HG02763 (cell line): ENCODE data around the gene TRIM7.

Experiments
- ATAC-seq: cut with Tn5 transposase; IDR thresholded peaks from one replicate; pipeline ENCODE4 v1.9.1; 2021; ENCODE audit warnings: mild to moderate bottlenecking, moderate library complexity; ENCODE audit not compliant: unreplicated experiment

TRIM7 gene

GRCh38 chr5:181233088-181233800 lies 28.2 kb upstream of the TRIM7 start:
- ATAC-seq = no peak

GRCh38 chr5:181232593-181232992 lies 27.6 kb upstream of the TRIM7 start:
- ATAC-seq = no peak

- ATAC-seq = no peak
Measured at GRCh38 chr5:181231432-181231831, 26.4 kb upstream of the TRIM7 start.

GRCh38 chr5:181230551-181230950 lies 25.6 kb upstream of the TRIM7 start:
- no peak for ATAC-seq

GRCh38 chr5:181229996-181230395 lies 25.0 kb upstream of the TRIM7 start:
- ATAC-seq = no peak

GRCh38 chr5:181224390-181225229 lies 19.6 kb upstream of the TRIM7 start:
- ATAC-seq = no peak

- no peak for ATAC-seq
Measured at GRCh38 chr5:181223729-181224389, 18.9 kb upstream of the TRIM7 start.

GRCh38 chr5:181223058-181223728 lies 18.2 kb upstream of the TRIM7 start, which contains the start of gene TRIM41:
TRIM41 (plus strand) TSS chr5:181223281; CDS start chr5:181224000, 719 bp downstream.
- ATAC-seq = peak; percentile 66

- no peak for ATAC-seq
Measured at GRCh38 chr5:181222630-181223057, 17.6 kb upstream of the TRIM7 start.

- ATAC-seq = peak; percentile 31
Measured at GRCh38 chr5:181221792-181222629, 17.0 kb upstream of the TRIM7 start.

GRCh38 chr5:181221105-181221791 lies 16.3 kb upstream of the TRIM7 start:
- no peak for ATAC-seq

- no peak for ATAC-seq
Measured at GRCh38 chr5:181220178-181220515, 15.2 kb upstream of the TRIM7 start.

GRCh38 chr5:181219262-181220177 lies 14.5 kb upstream of the TRIM7 start:
- ATAC-seq = no peak

GRCh38 chr5:181218795-181219124 lies 13.8 kb upstream of the TRIM7 start:
- no peak for ATAC-seq

GRCh38 chr5:181217803-181218062 lies 12.7 kb upstream of the TRIM7 start:
- no peak for ATAC-seq

- no peak for ATAC-seq
Measured at GRCh38 chr5:181217111-181217802, 12.3 kb upstream of the TRIM7 start.

GRCh38 chr5:181215997-181216989 lies 11.3 kb upstream of the TRIM7 start:
- ATAC-seq = no peak
